Left hindlimb (tissue), 1 donor: ENCODE measurements around the gene ELOVL1.

Experiments
- DNase-seq: peaks from one replicate; pipeline ENCODE4 v3.0.0-alpha.2; 2018

ELOVL1 gene

GRCh38 chr1:43352881-43353280 is 14.9 kb downstream of the ELOVL1 start:
- no peak for DNase-seq

DNA sequence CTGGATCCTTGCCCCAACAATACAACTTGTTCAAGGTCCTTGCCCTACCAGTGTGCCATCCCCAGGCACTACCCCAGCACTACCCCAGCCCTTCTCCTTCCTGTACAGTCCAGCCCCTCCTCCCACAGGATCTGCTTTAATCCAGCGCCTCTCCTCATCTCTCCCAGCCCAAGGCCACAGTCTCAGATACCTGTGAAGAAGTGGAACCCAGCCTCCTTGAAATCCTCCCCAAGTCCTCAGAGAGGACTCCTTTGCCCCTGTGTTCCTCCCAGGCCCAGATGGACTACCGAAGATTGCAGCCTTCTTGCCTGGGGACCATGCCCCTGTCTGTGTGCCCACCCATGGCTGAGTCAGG is 15.5 kb downstream of the ELOVL1 start:
- no peak for DNase-seq

- no peak for DNase-seq
Measured at GRCh38 chr1:43351421-43352350, 16.1 kb downstream of the ELOVL1 start.

DNA sequence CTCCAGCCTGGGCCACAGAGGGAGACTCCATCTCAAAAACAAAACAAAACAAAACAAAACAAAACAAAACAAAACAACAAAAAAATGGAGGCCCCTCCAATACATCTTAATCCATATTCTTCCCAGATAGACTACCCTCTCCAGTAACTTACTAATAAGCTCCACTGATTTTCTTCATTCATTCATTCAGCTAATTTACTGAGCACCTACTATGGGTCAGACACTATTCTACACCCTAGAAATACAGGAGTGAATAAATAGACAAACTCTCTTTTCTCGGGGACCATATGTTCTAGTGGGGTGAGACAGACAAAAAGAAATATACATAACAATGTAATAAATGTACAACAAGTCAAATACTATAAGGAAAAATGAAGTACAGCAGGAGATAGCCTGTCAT is 16.8 kb downstream of the ELOVL1 start:
- DNase-seq: no peak

DNA sequence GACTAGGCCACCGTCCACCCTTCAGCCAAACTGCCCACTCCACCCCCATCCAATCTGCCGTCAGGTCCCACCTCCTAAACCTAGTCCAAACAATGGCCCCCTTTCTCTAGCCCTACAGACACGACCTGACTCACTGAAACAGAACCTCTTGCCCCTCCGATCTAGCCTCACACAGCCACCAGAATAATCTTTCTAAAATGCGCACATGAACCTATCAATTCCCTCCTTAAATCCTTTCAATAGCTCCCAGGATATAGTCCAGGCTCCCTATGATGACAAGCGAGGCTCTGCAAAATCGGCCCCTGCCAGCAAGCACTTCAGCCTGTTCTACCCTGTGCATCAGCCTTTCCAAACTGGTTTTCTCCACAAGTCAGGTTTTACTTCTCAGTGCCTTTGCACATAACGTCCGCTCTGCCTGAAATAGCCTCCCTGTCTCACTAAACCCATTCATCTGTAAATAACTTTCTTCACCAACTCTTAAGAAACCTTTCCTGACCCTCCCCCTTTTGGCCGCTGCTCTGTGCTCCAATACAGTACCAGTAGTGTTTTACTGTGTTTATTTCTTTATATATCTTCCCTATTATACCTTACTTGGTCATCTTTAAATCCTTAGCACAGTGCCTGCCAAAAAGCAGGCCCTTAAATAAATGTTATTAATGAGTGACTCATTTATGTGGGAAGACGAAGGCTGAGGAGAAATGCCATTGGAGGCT is 18.1 kb downstream of the ELOVL1 start:
- DNase-seq: no peak

DNA sequence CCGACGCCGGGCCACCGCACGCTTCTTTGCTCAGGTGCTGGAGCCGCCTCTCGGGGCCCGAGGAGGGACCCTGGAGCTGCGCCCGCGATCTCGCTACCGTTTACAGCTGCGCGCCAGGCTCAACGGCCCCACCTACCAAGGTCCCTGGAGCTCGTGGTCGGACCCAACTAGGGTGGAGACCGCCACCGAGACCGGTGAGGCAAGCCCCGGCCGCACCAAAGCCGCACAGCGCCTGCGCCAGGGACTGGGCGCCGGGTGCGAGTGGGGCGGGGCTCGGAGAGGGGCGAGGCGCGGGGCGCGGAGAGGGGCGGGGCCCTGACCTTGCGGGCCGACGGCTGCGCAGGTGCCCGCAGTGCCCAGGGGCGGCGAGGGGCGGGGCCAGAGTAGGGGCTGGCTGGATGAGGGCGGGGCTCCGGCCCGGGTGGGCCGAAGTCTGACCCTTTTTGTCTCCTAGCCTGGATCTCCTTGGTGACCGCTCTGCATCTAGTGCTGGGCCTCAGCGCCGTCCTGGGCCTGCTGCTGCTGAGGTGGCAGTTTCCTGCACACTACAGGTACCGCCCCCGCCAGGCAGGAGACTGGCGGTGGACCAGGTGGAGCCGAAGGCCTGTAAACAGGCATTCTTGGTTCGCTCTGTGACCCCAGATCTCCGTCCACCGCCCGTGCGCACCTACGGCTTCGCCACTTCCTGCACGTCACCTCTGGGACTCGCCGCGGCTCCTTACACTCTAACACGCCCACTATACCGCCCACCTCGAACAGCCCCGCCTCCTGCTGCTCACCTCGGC is 18.8 kb downstream of the ELOVL1 start:
- peak; percentile 73 for DNase-seq

DNA sequence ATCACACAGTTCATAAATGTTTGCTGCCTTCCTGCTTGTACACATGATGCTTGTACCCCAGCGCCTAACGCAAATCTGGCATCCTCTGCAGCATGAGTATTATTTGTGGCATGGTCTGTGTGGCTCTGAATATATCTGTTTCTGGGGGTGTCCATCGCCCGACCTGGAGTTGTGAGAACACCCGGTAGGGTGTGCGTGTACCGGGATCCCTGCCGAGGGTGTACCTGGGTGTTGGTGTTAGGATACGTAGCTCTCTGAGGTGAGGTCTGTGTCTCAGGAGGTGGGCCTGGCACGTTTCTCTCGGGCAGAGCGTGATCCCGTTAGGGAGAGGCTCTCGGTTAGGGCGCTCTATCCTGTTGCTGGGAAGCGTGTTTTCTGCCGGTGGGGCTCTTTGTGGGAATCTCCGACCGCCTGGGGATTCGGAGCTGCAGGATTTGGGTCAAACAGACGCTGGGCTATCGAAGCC is 19.4 kb downstream of the ELOVL1 start:
- DNase-seq: no peak

DNA sequence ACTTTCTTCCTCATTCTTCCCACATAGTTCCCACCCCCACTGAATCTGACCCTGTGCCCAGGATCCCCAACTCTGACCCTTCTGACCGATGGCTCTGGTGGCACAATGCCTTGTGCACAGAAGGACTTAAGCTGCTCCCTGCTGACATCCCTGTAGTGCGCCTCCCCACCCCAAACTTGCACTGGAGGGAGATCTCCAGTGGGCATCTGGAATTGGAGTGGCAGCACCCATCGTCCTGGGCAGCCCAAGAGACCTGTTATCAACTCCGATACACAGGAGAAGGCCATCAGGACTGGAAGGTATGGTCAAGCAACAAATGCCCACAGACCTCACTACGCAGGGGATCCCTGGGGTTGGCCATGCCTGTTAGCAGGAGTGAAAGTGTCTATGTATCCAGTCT is 21.2 kb downstream of the ELOVL1 start:
- no peak for DNase-seq

DNA sequence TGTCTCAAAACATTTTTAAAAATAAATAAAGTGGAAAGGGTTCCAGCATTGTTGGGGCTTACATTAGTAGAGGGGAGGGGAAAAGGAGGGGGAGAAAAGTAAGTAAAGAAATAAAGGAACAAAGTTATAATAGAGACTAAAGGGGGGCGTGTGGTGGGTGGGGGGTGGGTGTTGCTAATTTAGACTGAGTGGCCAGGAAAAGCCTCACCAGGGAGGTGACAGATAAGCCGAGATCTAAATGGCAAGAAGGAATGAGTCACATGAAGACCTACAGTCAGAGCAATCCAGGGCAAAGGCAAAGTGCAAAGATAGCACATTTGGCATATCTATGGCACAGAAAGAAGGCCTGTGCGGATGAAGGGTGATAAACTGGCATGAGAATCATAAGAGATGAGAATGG is 22.7 kb downstream of the ELOVL1 start:
- no peak for DNase-seq

GRCh38 chr1:43344267-43344850 is 23.5 kb downstream of the ELOVL1 start:
- DNase-seq: no peak

- DNase-seq: no peak
Measured at GRCh38 chr1:43340559-43340958, 27.3 kb downstream of the ELOVL1 start.

- no peak for DNase-seq
Measured at GRCh38 chr1:43339584-43340232, 28.1 kb downstream of the ELOVL1 start.

DNA sequence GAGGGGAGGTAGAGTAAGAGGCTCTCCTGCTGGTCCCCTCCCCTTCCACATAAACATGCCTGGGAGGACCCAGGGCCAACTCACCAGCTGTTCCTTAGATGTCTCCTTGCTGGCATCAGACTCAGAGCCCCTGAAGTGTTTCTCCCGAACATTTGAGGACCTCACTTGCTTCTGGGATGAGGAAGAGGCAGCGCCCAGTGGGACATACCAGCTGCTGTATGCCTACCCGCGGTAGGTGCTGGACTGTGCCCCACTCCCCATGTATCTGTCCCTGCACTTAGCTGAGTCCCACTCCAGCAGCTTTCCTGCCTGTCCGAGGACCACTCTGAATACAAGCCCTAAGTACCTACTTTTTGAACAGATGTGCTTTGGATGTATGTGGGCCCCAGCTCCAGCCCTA is 29.8 kb downstream of the ELOVL1 start:
- DNase-seq: no peak

DNA sequence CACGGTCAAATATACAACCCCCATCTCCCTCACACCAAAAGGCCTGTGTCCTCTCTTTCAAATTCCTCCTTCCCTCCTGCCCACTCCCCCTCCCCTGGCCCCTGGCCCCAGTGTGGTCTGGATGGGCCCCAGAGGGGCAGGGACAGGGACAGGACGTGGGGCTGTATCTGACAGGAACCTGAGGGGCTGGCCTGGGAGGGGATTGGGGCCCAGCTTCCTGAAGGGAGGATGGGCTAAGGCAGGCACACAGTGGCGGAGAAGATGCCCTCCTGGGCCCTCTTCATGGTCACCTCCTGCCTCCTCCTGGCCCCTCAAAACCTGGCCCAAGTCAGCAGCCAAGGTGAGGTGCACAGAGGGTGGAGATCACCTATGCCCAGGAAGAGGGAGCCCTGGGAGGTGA is 30.2 kb downstream of the ELOVL1 start, which contains the start of gene MPL:
Gene MPL (plus strand): TSS at position 231 of the 400 bp plus-strand sequence. CDS start 31 bp downstream, at position 262.
- no peak for DNase-seq

- no peak for DNase-seq
Measured at GRCh38 chr1:43334453-43335205, 33.2 kb downstream of the ELOVL1 start.

DNA sequence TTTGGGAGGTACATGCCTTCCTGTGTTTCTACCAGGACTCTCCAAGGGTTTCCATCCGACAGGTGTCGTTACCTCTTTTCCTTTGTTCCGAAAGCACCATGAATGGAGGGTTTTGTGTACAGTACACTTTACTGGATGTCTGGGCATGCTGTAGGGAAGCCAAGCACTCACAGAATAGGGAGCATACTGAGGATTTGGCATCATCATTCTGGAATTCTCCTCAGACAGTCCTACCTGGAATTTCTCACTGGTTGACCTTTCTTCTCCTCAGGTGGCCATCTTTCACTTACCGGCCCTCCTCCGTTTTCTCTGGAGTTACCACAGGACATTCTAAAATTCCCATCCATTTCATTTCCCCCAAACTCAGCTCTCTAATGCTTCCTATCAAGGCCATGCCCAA is 36.1 kb downstream of the ELOVL1 start:
- no peak for DNase-seq

GRCh38 chr1:43329995-43330751 is 37.6 kb downstream of the ELOVL1 start:
- DNase-seq: peak; percentile 59

DNA sequence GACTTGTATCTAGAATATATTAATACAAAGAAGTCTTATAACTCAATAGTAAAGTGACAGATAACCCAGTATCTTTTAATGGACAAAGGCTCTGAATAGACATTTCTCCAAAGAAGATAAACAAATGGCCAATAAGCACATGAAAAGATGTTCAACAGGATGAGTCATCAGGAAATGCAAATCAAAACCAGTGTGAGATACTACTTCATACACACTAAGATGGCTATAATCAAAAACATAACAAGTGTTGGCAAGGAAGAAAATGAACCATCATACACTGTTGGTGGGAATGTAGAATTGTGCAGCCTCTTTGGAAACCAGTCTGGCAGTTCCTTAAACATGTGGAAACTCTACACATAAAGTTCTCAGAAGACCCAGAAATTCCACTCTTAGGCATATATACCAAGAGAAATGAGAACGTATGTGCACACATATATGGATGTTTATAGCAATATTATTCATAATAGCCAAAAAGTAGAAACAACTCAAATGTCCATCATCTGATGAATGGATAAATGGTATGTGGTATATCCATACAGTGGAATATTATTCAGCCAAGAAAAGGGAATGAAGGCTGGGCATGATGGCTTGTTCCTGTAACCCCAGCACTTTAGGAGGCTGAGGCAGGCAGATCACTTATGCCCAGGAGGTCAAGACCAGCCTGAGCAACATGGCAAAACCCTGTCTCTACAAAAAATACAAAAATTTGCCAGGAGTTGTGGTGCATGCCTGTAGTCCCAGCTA is 40.1 kb downstream of the ELOVL1 start:
- no peak for DNase-seq

GRCh38 chr1:43325381-43325780 is 42.4 kb downstream of the ELOVL1 start:
- DNase-seq: no peak

- no peak for DNase-seq
Measured at GRCh38 chr1:43324810-43325209, 43.0 kb downstream of the ELOVL1 start.
